ENCODE data around the gene ACOX1. TPM values are rescaled to one million over a fixed set of nuclear protein-coding genes. Genes with fewer than 3 reads are reported as not detected.

Gene ACOX1
- total RNA-seq, 1 donor from 2014 or later: 79.8 TPM

Other genes with a start within 250 kb of the ACOX1 start
- gene GALK1, start 214.0 kb downstream of the ACOX1 start, total RNA-seq: 66.0 and 66.5 TPM in 2 replicates
- gene UNK, start 194.4 kb downstream of the ACOX1 start, total RNA-seq: 10.9 and 12.4 TPM in 2 replicates
- gene UNC13D, start 134.8 kb downstream of the ACOX1 start, total RNA-seq: 3.2 and 3.4 TPM in 2 replicates
- gene WBP2, start 123.8 kb downstream of the ACOX1 start, total RNA-seq: 19.2 and 54.3 TPM in 2 replicates
- gene TRIM47, start 100.6 kb downstream of the ACOX1 start, total RNA-seq: 89.1 and 109 TPM in 2 replicates
- gene TRIM65, start 82.2 kb downstream of the ACOX1 start, total RNA-seq: 42.4 and 43.1 TPM in 2 replicates
- gene MRPL38, start 74.3 kb downstream of the ACOX1 start, total RNA-seq: 24.0 and 49.3 TPM in 2 replicates
- 6.2 and 11.6 TPM in 2 replicates for gene FBF1, start 38.1 kb downstream of the ACOX1 start, total RNA-seq
- gene TEN1, start 74 bp upstream of the ACOX1 start, total RNA-seq: 14.0 and 20.8 TPM in 2 replicates
- 0.51 and 2.1 TPM in 2 replicates for gene CDK3, start 21.7 kb upstream of the ACOX1 start, total RNA-seq
- gene EVPL, start 48.1 kb upstream of the ACOX1 start, total RNA-seq: under 0.01 and 0.05 TPM in 2 replicates
- 28.2 and 60.7 TPM in 2 replicates for gene SRP68, start 93.4 kb upstream of the ACOX1 start, total RNA-seq
- 0.19 TPM in 1 of 2 replicates, not detected in the other for gene GALR2, start 95.6 kb upstream of the ACOX1 start, total RNA-seq
- gene ZACN, start 100.0 kb upstream of the ACOX1 start, total RNA-seq: not detected in 2 replicates
- gene EXOC7, start 124.6 kb upstream of the ACOX1 start, total RNA-seq: 102 and 114 TPM in 2 replicates
- 0.05 TPM in 1 of 2 replicates, not detected in the other for gene FOXJ1, start 162.1 kb upstream of the ACOX1 start, total RNA-seq